ENCODE results near the gene SIDT1.
"Not testable (repeated sequence)": the region's sequence is repeated elsewhere in the genome, so short reads cannot be mapped to it uniquely, and the experiment has no call there.

The SIDT1 gene

GRCh38 chr3:113600418-113601182 is 68.2 kb downstream of the SIDT1 start:
- no peak for DNase-seq

GRCh38 chr3:113601240-113601639 is 68.9 kb downstream of the SIDT1 start:
- DNase-seq = no peak

- DNase-seq = no peak
Observed at GRCh38 chr3:113602256-113602655, 69.9 kb downstream of the SIDT1 start.

- DNase-seq = no peak
Observed at GRCh38 chr3:113602836-113603235, 70.5 kb downstream of the SIDT1 start.

GRCh38 chr3:113606539-113607218 is 74.3 kb downstream of the SIDT1 start:
- DNase-seq = no peak

- DNase-seq = no peak
Observed at GRCh38 chr3:113607219-113607596, 74.9 kb downstream of the SIDT1 start.

- no peak for DNase-seq
Observed at GRCh38 chr3:113614402-113614801, 82.0 kb downstream of the SIDT1 start.

GRCh38 chr3:113615976-113616375 is 83.6 kb downstream of the SIDT1 start:
- DNase-seq = no peak

GRCh38 chr3:113617726-113618125 is 85.4 kb downstream of the SIDT1 start:
- no peak for DNase-seq

GRCh38 chr3:113620091-113620490 is 87.7 kb downstream of the SIDT1 start:
- no peak for DNase-seq

- no peak for DNase-seq
Observed at GRCh38 chr3:113623324-113623723, 91.0 kb downstream of the SIDT1 start.

GRCh38 chr3:113623811-113624210 is 91.5 kb downstream of the SIDT1 start:
- DNase-seq = no peak

- DNase-seq = no peak
Observed at GRCh38 chr3:113625834-113626233, 93.5 kb downstream of the SIDT1 start.

GRCh38 chr3:113626503-113627371 is 94.4 kb downstream of the SIDT1 start:
- DNase-seq = no peak

GRCh38 chr3:113628316-113628715 is 96.0 kb downstream of the SIDT1 start:
- no peak for DNase-seq

- DNase-seq = no peak
Observed at GRCh38 chr3:113628788-113629187, 96.4 kb downstream of the SIDT1 start.

- DNase-seq = no peak
Observed at GRCh38 chr3:113629584-113630421, 97.4 kb downstream of the SIDT1 start.

- DNase-seq = no peak
Observed at GRCh38 chr3:113630956-113631542, 98.7 kb downstream of the SIDT1 start.

GRCh38 chr3:113631573-113631972 is 99.2 kb downstream of the SIDT1 start:
- no peak for DNase-seq

- no peak for DNase-seq
Observed at GRCh38 chr3:113634782-113635474, 102.6 kb downstream of the SIDT1 start.

- DNase-seq = not testable (repeated sequence)
Observed at GRCh38 chr3:113636034-113636433, 103.7 kb downstream of the SIDT1 start.

GRCh38 chr3:113637756-113638155 is 105.4 kb downstream of the SIDT1 start:
- no peak for DNase-seq
